ENCODE measurements around the gene APOBR. TPM values are rescaled to one million over a fixed set of nuclear protein-coding genes. Genes with fewer than 3 reads are reported as not detected.

APOBR gene
- total and polyA plus RNA-seq, 2 of the 13 experiments (the other 11 are each of a cell fraction or from before 2014, with no cell fraction given): 0.03 TPM; not detected in 1

- no peak for TF ChIP-seq ZNF407 (CRISPR knock-in tag; IDR thresholded peaks at IDR 0.05; ENCODE audit: not compliant biosample characterization)
- no peak for TF ChIP-seq DNMT1 (CRISPR knock-in tag; IDR thresholded peaks at IDR 0.05)
- no peak for TF ChIP-seq CBX5 (CRISPR knock-in tag; IDR thresholded peaks at IDR 0.05; ENCODE audit: borderline replicate concordance)
- no peak for TF ChIP-seq ZMYM2 (CRISPR knock-in tag; IDR thresholded peaks at IDR 0.05)
- TF ChIP-seq HES4 (CRISPR knock-in tag; IDR thresholded peaks at IDR 0.05; ENCODE audit: borderline replicate concordance): no peak
- TF ChIP-seq FOXA1 (IDR thresholded peaks at IDR 0.05): no peak
- peak; percentile 38; the same call in 1 of the 2 replicates for TF ChIP-seq FOXA1 (CRISPR knock-in tag; IDR thresholded peaks at IDR 0.05)
- no peak for TF ChIP-seq ZNF775 (CRISPR knock-in tag; IDR thresholded peaks at IDR 0.05; ENCODE audit: borderline replicate concordance)
- TF ChIP-seq, protein P1, sequence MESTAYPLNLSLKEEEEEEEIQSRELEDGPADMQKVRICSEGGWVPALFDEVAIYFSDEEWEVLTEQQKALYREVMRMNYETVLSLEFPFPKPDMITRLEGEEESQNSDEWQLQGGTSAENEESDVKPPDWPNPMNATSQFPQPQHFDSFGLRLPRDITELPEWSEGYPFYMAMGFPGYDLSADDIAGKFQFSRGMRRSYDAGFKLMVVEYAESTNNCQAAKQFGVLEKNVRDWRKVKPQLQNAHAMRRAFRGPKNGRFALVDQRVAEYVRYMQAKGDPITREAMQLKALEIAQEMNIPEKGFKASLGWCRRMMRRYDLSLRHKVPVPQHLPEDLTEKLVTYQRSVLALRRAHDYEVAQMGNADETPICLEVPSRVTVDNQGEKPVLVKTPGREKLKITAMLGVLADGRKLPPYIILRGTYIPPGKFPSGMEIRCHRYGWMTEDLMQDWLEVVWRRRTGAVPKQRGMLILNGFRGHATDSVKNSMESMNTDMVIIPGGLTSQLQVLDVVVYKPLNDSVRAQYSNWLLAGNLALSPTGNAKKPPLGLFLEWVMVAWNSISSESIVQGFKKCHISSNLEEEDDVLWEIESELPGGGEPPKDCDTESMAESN (CRISPR knock-in tag; conservative IDR thresholded peaks at IDR 0.05): no peak
- TF ChIP-seq ZBTB7B (CRISPR knock-in tag; IDR thresholded peaks at IDR 0.05): no peak
- TF ChIP-seq NFIC (IDR thresholded peaks at IDR 0.05; ENCODE audit: low read length): no peak
- TF ChIP-seq, protein P2, sequence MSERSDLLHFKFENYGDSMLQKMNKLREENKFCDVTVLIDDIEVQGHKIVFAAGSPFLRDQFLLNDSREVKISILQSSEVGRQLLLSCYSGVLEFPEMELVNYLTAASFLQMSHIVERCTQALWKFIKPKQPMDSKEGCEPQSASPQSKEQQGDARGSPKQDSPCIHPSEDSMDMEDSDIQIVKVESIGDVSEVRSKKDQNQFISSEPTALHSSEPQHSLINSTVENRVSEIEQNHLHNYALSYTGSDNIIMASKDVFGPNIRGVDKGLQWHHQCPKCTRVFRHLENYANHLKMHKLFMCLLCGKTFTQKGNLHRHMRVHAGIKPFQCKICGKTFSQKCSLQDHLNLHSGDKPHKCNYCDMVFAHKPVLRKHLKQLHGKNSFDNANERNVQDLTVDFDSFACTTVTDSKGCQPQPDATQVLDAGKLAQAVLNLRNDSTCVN (CRISPR knock-in tag; IDR thresholded peaks at IDR 0.05; ENCODE audit: borderline replicate concordance): no peak
- TF ChIP-seq ZBTB43 (CRISPR knock-in tag; conservative IDR thresholded peaks at IDR 0.05): no peak
- TF ChIP-seq KLF16 (CRISPR knock-in tag; IDR thresholded peaks at IDR 0.05): no peak
- TF ChIP-seq, protein P3, sequence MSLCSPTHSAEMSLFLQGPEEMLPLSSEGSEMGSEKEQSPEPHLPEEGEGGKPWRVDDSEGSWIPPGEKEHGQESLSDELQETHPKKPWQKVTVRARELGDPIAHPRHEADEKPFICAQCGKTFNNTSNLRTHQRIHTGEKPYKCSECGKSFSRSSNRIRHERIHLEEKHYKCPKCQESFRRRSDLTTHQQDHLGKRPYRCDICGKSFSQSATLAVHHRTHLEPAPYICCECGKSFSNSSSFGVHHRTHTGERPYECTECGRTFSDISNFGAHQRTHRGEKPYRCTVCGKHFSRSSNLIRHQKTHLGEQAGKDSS (CRISPR knock-in tag; IDR thresholded peaks at IDR 0.05; ENCODE audit: borderline replicate concordance, low read depth): peak; percentile 55; the same call in 1 of the 2 replicates
- TF ChIP-seq MAFF (IDR thresholded peaks at IDR 0.05; ENCODE audit: low read depth, low read length): no peak
Measured at GRCh38 chr16:28528463-28528867, 34.0 kb downstream of the APOBR start (continued).

All from HepG2 (cell line).